Colonic mucosa (tissue), 4 donors: ENCODE results near the gene B4GALT4. TPM values are rescaled to one million over a fixed set of nuclear protein-coding genes. Genes with fewer than 3 reads are reported as not detected.

Experiments used
- DNase-seq: peaks from one replicate; pipeline ENCODE4 v3.0.0-alpha.2; 2020
- H3K27ac ChIP-seq: fragments of 200-600 bp; one replicate; pipeline ENCODE4 v1.8.0; 2021
- H3K27me3 ChIP-seq: fragments of 200-600 bp; one replicate; pipeline ENCODE4 v1.8.0; 2021
- H3K36me3 ChIP-seq: fragments of 200-600 bp; one replicate; pipeline ENCODE4 v1.8.0; 2021
- H3K4me1 ChIP-seq: fragments of 200-600 bp; one replicate; pipeline ENCODE4 v1.8.0; 2021; ENCODE audit warnings: mild to moderate bottlenecking
- H3K4me3 ChIP-seq: fragments of 200-600 bp; one replicate; pipeline ENCODE4 v1.8.0; 2021
- H3K9ac ChIP-seq, 2 donors: one replicate each; pipeline ENCODE4 v1.7.0; 2013; ENCODE audit warnings: control low read depth in 2 of 2, low read depth in 2 of 2, low read length in 2 of 2
- H3K9me3 ChIP-seq: fragments of 200-600 bp; one replicate; pipeline ENCODE4 v1.8.0; 2021
- CTCF ChIP-seq: fragments of 200-600 bp; IDR thresholded peaks from one replicate; pipeline ENCODE4 v1.8.0; 2022; ENCODE audit warnings: antibody characterized with exemption, mild to moderate bottlenecking
- intact Hi-C: fragments of 100-400 bp; cut with DNase I; formaldehyde crosslinking; loops from one replicate; pipeline ENCODE4 v1.14.1; 2022
- total RNA-seq, 2 donors: library from RNA; stranded (reverse); fragmentation: NEBNext Ultra II Directional in 1 of 2; extraction: Animal tissue kit (Norgen Biotek cat#: 25700) in 1 of 2; gene quantifications; one replicate each; pipeline ENCODE4 v1.2.1, GENCODE V29; 2021
- donor health status: healthy.
- donor health status: DM: no; HTN: no; CAD: no.
- donor health status: DM: no; HTN: no; CAD: no.

B4GALT4 gene
- total RNA-seq, 2 donors from 2014 or later = 43.1 to 54.5 TPM

GRCh38 chr3:119228373-119229145 lies 12.1 kb downstream of the B4GALT4 start:
- Histone ChIP-seq H3K9ac (peak overlapping the region in 1 of 2 donors; percentile 3), H3K36me3 (peaks cover 4% of the 10 kb centered on the region), H3K4me1 (peaks cover 5% of the 10 kb centered on the region), H3K4me3 (no peak overlapping the region), H3K27ac (peak overlapping the region; percentile 77), H3K9me3 (no peaks in the 10 kb centered on the region), H3K27me3 (no peaks in the 10 kb centered on the region)
- no peak for TF ChIP-seq CTCF
- no peak for DNase-seq
- intact Hi-C loops = no loop called here

DNA sequence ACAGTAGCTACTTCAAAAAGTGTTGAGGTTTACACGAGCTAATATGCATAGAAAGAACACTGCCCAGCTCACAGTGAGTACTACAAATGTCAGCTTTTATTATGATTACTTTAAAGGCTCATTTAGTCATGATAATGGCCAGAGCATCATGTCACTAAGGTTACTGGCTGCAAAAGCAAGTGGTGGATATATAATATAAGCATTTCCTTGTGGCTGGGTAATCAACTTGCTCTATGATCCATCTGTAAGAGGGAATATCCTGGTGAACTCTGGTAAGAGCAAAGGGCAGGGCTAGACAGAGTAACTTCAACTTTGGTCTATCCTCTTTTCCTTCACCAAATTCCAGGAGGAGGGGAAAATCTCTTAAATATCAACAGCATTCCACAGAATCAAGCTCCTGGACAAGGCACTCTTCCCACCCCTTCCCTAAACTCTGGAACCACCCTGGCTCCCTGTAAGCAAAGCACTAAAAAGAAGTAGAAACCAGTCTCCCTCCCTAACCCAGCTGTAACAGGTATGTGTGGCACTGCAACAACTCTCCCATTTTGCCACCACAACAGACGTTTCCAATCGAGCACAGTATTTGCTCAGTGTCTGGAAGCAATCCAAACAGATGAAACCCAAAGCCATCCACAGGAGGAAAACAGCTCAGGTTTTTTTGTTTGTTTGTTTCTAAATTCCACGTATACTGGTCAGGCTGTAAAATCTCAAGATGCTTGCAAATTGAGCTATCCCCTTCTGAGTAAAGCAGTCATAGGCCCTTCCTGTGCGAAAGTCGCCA lies 13.4 kb downstream of the B4GALT4 start:
- no peak for DNase-seq
- H3K9ac ChIP-seq = peak overlapping the region in 1 of 2 donors; percentile 3
- no peak overlapping the region for H3K4me3 ChIP-seq
- H3K36me3 ChIP-seq = peaks cover 4% of the 10 kb centered on the region
- no peak for TF ChIP-seq CTCF
- no peaks in the 10 kb centered on the region for H3K9me3 ChIP-seq
- no peaks in the 10 kb centered on the region for H3K27me3 ChIP-seq
- H3K4me1 ChIP-seq = peaks cover 5% of the 10 kb centered on the region
- intact Hi-C loops = no loop called here
- peak overlapping the region; percentile 77 for H3K27ac ChIP-seq

GRCh38 chr3:119225121-119225520 lies 15.6 kb downstream of the B4GALT4 start:
- Histone ChIP-seq H3K27ac (no peak overlapping the region), H3K9me3 (no peaks in the 10 kb centered on the region), H3K36me3 (peaks cover 4% of the 10 kb centered on the region), H3K9ac (no peak overlapping the region), H3K4me1 (peaks cover 5% of the 10 kb centered on the region), H3K4me3 (no peak overlapping the region), H3K27me3 (no peaks in the 10 kb centered on the region)
- intact Hi-C loops = no loop called here
- no peak for TF ChIP-seq CTCF
- no peak for DNase-seq

DNA sequence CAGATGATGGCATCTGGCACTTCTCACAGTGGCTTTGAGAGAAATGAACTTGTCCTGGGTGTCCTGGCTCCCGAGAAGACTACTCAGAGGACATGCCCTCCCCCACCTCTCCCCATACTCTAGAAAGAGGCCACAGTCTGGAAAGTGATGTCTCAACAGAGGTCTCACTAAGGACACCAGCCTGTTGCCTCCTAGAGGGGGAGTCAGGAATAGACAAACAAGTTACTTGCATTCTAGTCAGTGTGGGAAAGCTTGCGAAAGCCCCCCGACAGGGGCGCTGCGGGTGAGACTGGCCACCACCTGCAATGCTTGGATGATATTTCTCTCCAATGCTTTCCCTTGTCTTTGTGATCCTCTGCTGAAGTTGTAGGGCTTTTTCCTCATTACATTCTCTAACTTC lies 17.2 kb downstream of the B4GALT4 start:
- no peaks in the 10 kb centered on the region for H3K36me3 ChIP-seq
- no peak for TF ChIP-seq CTCF
- peaks cover 5% of the 10 kb centered on the region for H3K4me1 ChIP-seq

GRCh38 chr3:119222391-119222790 lies 18.3 kb downstream of the B4GALT4 start:
- no peaks in the 10 kb centered on the region for H3K36me3 ChIP-seq

More for the DNA sequence above, 17.2 kb downstream of the B4GALT4 start:
- H3K9me3 ChIP-seq = no peaks in the 10 kb centered on the region
- H3K4me3 ChIP-seq = no peak overlapping the region
- no peak for DNase-seq
- intact Hi-C loops = no loop called here
- H3K9ac ChIP-seq = no peak overlapping the region
- H3K27ac ChIP-seq = no peak overlapping the region
- H3K27me3 ChIP-seq = no peaks in the 10 kb centered on the region

More at GRCh38 chr3:119222391-119222790, 18.3 kb downstream of the B4GALT4 start:
- no peaks in the 10 kb centered on the region for H3K27me3 ChIP-seq
- H3K4me1 ChIP-seq = peaks cover 1% of the 10 kb centered on the region
- H3K27ac ChIP-seq = no peak overlapping the region
- H3K9ac ChIP-seq = no peak overlapping the region
- intact Hi-C loops = no loop called here
- H3K9me3 ChIP-seq = no peaks in the 10 kb centered on the region
- no peak overlapping the region for H3K4me3 ChIP-seq
- no peak for TF ChIP-seq CTCF
- DNase-seq = no peak
